ENCODE data around the gene RPAP2. TPM values are rescaled to one million over a fixed set of nuclear protein-coding genes. Genes with fewer than 3 reads are reported as not detected.

The RPAP2 gene
- polyA plus RNA-seq, 2 of the 4 experiments (the other 2 are of a cell fraction), result 5.8 to 18.5 TPM

GRCh38 chr1:92352856-92353255 lies 54.0 kb downstream of the RPAP2 start:
- ChIA-PET POLR2A (no interaction called here), CTCF (no interaction called here)
- WGBS (ENCODE audit: missing lambda C conversion rate), result 96% methylated on average over 1 of the region's 1 CpG

GRCh38 chr1:92354259-92354658 lies 55.4 kb downstream of the RPAP2 start:
- DNase-seq (ENCODE audit: low read depth in 1 of 2, low spot score in 1 of 2), result no peak
- Histone ChIP-seq H3K9me3 (peaks cover 6% of the 10 kb centered on the region; the same call in 2 of the 3 replicates), H3K4me3 (no peak overlapping the region), H3K4me1 (0 out of 3 replicates have a peak, but pooled peaks cover 2% of the 10 kb centered on the region), H3K4me2 (no peak overlapping the region), H3K27ac (no peak overlapping the region)
- no peak for FAIRE-seq
- TF ChIP-seq HES2 (IDR thresholded peaks at IDR 0.05), result no peak
- no peak for TF ChIP-seq REST (IDR thresholded peaks at IDR 0.05)
- TF ChIP-seq RFX5 (IDR thresholded peaks at IDR 0.05), result no peak
- TF ChIP-seq HMGXB4 (CRISPR knock-in tag; IDR thresholded peaks at IDR 0.05; ENCODE audit: borderline replicate concordance), result no peak
- no peak for TF ChIP-seq HOXB13 (CRISPR knock-in tag; IDR thresholded peaks at IDR 0.05; ENCODE audit: low read depth)
- TF ChIP-seq KDM1A (IDR thresholded peaks at IDR 0.05; ENCODE audit: low read depth), result no peak
- TF ChIP-seq TFCP2L1 (CRISPR knock-in tag; IDR thresholded peaks at IDR 0.05), result no peak
- TF ChIP-seq CHD2 (IDR thresholded peaks at IDR 0.05; ENCODE audit: low read length, partially characterized antibody), result no peak
- no peak for TF ChIP-seq HOXB5 (CRISPR knock-in tag; IDR thresholded peaks at IDR 0.05)
- TF ChIP-seq CEBPB (IDR thresholded peaks at IDR 0.05), result no peak
- no peak for TF ChIP-seq HOXA7 (CRISPR knock-in tag; IDR thresholded peaks at IDR 0.05)
- TF ChIP-seq CBX8 (IDR thresholded peaks at IDR 0.05), result no peak
- ATAC-seq, result no peak
- CTCF ChIA-PET, result no interaction called here
- POLR2A ChIA-PET, result no interaction called here

More at GRCh38 chr1:92352856-92353255, 54.0 kb downstream of the RPAP2 start:
- ATAC-seq (no peak), FAIRE-seq (no peak), DNase-seq (ENCODE audit: low read depth in 1 of 2, low spot score in 1 of 2) (no peak)
- Histone ChIP-seq H3K4me1 (no peaks in the 10 kb centered on the region), H3K4me3 (no peak overlapping the region), H3K27ac (no peak overlapping the region), H3K9me3 (peaks cover 6% of the 10 kb centered on the region; the same call in 2 of the 3 replicates), H3K4me2 (no peak overlapping the region)
- TF ChIP-seq EP300 (IDR thresholded peaks at IDR 0.05) (no peak), RFX5 (IDR thresholded peaks at IDR 0.05) (no peak), EHMT2 (IDR thresholded peaks at IDR 0.05; ENCODE audit: low read depth) (no peak), BHLHE40 (IDR thresholded peaks at IDR 0.05; ENCODE audit: low read depth, low read length) (no peak), JUNB (IDR thresholded peaks at IDR 0.05) (no peak), RARB (CRISPR knock-in tag; IDR thresholded peaks at IDR 0.05) (no peak), HMGXB4 (CRISPR knock-in tag; IDR thresholded peaks at IDR 0.05; ENCODE audit: borderline replicate concordance) (no peak), TP53 (CRISPR knock-in tag; IDR thresholded peaks at IDR 0.05) (no peak), EHF (CRISPR knock-in tag; IDR thresholded peaks at IDR 0.05) (no peak), FOSB (CRISPR knock-in tag; IDR thresholded peaks at IDR 0.05) (no peak), HOXB13 (CRISPR knock-in tag; IDR thresholded peaks at IDR 0.05; ENCODE audit: low read depth) (no peak), CHD2 (IDR thresholded peaks at IDR 0.05; ENCODE audit: low read length, partially characterized antibody) (no peak), ESRRA (IDR thresholded peaks at IDR 0.05; ENCODE audit: borderline replicate concordance, low read length) (no peak)
